ENCODE data around the gene KRTAP1-1. TPM values are rescaled to one million over a fixed set of nuclear protein-coding genes. Genes with fewer than 3 reads are reported as not detected.
"Not testable (repeated sequence)": the region's sequence is repeated elsewhere in the genome, so short reads cannot be mapped to it uniquely, and the experiment has no call there.

The KRTAP1-1 gene
- total RNA-seq, 1 donor from 2014 or later = not detected

- Mint-ChIP-seq H3K4me3 (ENCODE audit: unreplicated experiment) (no peak overlapping the region), H3K27ac (ENCODE audit: unreplicated experiment) (no peak overlapping the region), H3K4me1 (ENCODE audit: low read depth, unreplicated experiment) (no peaks in the 10 kb centered on the region), H3K27me3 (ENCODE audit: unreplicated experiment) (no peaks in the 10 kb centered on the region), H3K9me3 (ENCODE audit: unreplicated experiment) (peaks cover 2% of the 10 kb centered on the region), H3K36me3 (ENCODE audit: unreplicated experiment) (peaks cover 5% of the 10 kb centered on the region)
- DNase-seq = no peak
- TF ChIP-seq, protein P1, sequence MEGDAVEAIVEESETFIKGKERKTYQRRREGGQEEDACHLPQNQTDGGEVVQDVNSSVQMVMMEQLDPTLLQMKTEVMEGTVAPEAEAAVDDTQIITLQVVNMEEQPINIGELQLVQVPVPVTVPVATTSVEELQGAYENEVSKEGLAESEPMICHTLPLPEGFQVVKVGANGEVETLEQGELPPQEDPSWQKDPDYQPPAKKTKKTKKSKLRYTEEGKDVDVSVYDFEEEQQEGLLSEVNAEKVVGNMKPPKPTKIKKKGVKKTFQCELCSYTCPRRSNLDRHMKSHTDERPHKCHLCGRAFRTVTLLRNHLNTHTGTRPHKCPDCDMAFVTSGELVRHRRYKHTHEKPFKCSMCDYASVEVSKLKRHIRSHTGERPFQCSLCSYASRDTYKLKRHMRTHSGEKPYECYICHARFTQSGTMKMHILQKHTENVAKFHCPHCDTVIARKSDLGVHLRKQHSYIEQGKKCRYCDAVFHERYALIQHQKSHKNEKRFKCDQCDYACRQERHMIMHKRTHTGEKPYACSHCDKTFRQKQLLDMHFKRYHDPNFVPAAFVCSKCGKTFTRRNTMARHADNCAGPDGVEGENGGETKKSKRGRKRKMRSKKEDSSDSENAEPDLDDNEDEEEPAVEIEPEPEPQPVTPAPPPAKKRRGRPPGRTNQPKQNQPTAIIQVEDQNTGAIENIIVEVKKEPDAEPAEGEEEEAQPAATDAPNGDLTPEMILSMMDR (IDR thresholded peaks at IDR 0.05; ENCODE audit: partially characterized antibody, unreplicated experiment) = no peak
These were observed 17.5 kb upstream of the KRTAP1-1 start for GRCh38 chr17:41058741-41059140.

GRCh38 chr17:41057547-41057946 lies 16.3 kb upstream of the KRTAP1-1 start:
- no peaks in the 10 kb centered on the region for H3K27me3 Mint-ChIP-seq (ENCODE audit: unreplicated experiment)
- H3K4me3 Mint-ChIP-seq (ENCODE audit: unreplicated experiment) = no peak overlapping the region
- TF ChIP-seq, protein P1 (IDR thresholded peaks at IDR 0.05; ENCODE audit: partially characterized antibody, unreplicated experiment) = no peak
- no peak for DNase-seq
- peaks cover 5% of the 10 kb centered on the region for H3K36me3 Mint-ChIP-seq (ENCODE audit: unreplicated experiment)
- no peaks in the 10 kb centered on the region for H3K4me1 Mint-ChIP-seq (ENCODE audit: low read depth, unreplicated experiment)
- no peak overlapping the region for H3K27ac Mint-ChIP-seq (ENCODE audit: unreplicated experiment)
- H3K9me3 Mint-ChIP-seq (ENCODE audit: unreplicated experiment) = no peaks in the 10 kb centered on the region

DNA sequence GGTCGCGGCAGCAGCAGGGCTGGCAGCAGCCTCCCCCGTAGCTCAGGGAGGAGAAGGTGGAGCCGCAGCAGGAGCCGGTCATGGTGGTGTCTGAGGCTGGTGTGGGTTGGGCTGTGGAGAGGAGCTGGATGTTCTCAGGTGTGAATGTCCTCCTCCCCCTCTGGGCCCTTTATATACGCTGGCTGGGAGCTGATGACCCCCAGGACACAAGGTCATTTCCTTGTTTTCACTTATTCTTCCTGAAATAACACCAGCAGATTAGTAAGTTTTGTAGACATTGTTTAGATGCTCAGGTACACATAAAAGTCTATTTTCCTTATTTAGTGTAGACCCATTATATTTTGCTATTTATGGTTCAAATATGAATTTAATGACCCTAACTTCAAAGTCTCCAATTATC lies 13.9 kb upstream of the KRTAP1-1 start, which contains the start of gene KRTAP2-2:
KRTAP2-2 (minus strand) TSS at position 101 of the 400 bp plus-strand sequence; CDS start at position 82, 19 bp downstream.
- not testable (repeated sequence) for H3K4me1 Mint-ChIP-seq (ENCODE audit: low read depth, unreplicated experiment); H3K27me3 Mint-ChIP-seq (ENCODE audit: unreplicated experiment); DNase-seq; H3K4me3 Mint-ChIP-seq (ENCODE audit: unreplicated experiment); H3K9me3 Mint-ChIP-seq (ENCODE audit: unreplicated experiment); H3K27ac Mint-ChIP-seq (ENCODE audit: unreplicated experiment); H3K36me3 Mint-ChIP-seq (ENCODE audit: unreplicated experiment)

- not testable (repeated sequence) for H3K9me3 Mint-ChIP-seq (ENCODE audit: unreplicated experiment); H3K27me3 Mint-ChIP-seq (ENCODE audit: unreplicated experiment); H3K4me3 Mint-ChIP-seq (ENCODE audit: unreplicated experiment); H3K4me1 Mint-ChIP-seq (ENCODE audit: low read depth, unreplicated experiment); H3K27ac Mint-ChIP-seq (ENCODE audit: unreplicated experiment); DNase-seq; H3K36me3 Mint-ChIP-seq (ENCODE audit: unreplicated experiment)
These were observed 13.3 kb upstream of the KRTAP1-1 start for GRCh38 chr17:41054556-41054955.

DNA sequence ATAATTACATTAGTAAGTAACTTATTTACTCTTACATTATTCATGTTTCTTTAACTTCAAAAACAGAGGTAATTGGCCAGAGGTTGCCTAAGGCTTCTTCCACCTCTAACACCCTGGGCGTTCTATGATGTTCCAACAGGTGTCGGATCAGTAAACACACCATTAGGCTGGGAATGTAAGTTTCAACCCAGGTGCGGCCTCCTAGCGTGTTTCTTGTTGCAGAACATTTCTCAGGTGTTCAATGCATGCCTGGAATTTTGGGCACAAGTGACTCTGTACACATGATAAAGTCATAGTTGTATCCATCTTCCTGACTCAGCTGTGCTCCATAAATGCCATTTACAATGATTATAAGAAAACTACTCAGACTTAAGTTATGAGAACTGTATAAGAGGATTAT lies 12.8 kb upstream of the KRTAP1-1 start:
- no peak overlapping the region for H3K4me3 Mint-ChIP-seq (ENCODE audit: unreplicated experiment)
- no peak for DNase-seq
- H3K9me3 Mint-ChIP-seq (ENCODE audit: unreplicated experiment) = no peaks in the 10 kb centered on the region
- no peak overlapping the region for H3K27ac Mint-ChIP-seq (ENCODE audit: unreplicated experiment)
- peaks cover 2% of the 10 kb centered on the region for H3K27me3 Mint-ChIP-seq (ENCODE audit: unreplicated experiment)
- TF ChIP-seq, protein P1 (IDR thresholded peaks at IDR 0.05; ENCODE audit: partially characterized antibody, unreplicated experiment) = no peak
- no peaks in the 10 kb centered on the region for H3K4me1 Mint-ChIP-seq (ENCODE audit: low read depth, unreplicated experiment)
- H3K36me3 Mint-ChIP-seq (ENCODE audit: unreplicated experiment) = peaks cover 5% of the 10 kb centered on the region

GRCh38 chr17:41052566-41052965 lies 11.3 kb upstream of the KRTAP1-1 start:
- Mint-ChIP-seq H3K4me1 (ENCODE audit: low read depth, unreplicated experiment) (no peaks in the 10 kb centered on the region), H3K27ac (ENCODE audit: unreplicated experiment) (no peak overlapping the region), H3K27me3 (ENCODE audit: unreplicated experiment) (peaks cover 2% of the 10 kb centered on the region), H3K36me3 (ENCODE audit: unreplicated experiment) (peaks cover 5% of the 10 kb centered on the region), H3K4me3 (ENCODE audit: unreplicated experiment) (no peak overlapping the region), H3K9me3 (ENCODE audit: unreplicated experiment) (no peaks in the 10 kb centered on the region)
- TF ChIP-seq, protein P1 (IDR thresholded peaks at IDR 0.05; ENCODE audit: partially characterized antibody, unreplicated experiment) = no peak
- no peak for DNase-seq
